B cell (primary cell): ENCODE data around the gene ERI3. TPM values are rescaled to one million over a fixed set of nuclear protein-coding genes. Genes with fewer than 3 reads are reported as not detected.

Experiments used
- ATAC-seq: fragments of 200-7000 bp; cut with Tn5 transposase; one replicate; pipeline ENCODE4 v1.10.0; 2021; ENCODE audit warnings: low read depth, mild to moderate bottlenecking, moderate number of reproducible peaks, moderate library complexity
- CTCF ChIA-PET: fragments of 350-600 bp; sonication (Branson Sonifier 250); formaldehyde crosslinking; loops from one replicate; lab custom pipeline; 2021; ENCODE audit warnings: antibody characterized with exemption, inconsistent platforms; lab: Charles Lee
- POLR2A ChIA-PET: fragments of 350-600 bp; sonication (Branson Sonifier 250); formaldehyde crosslinking; loops from one replicate; lab custom pipeline; 2021; ENCODE audit warnings: antibody characterized with exemption; lab: Charles Lee
- DNase-seq: peaks from one replicate; pipeline ENCODE4 v3.0.0; 2013
- H2AFZ ChIP-seq: 2 replicates; pipeline ENCODE4 v1.6.1; 2012; ENCODE audit warnings: mild to moderate bottlenecking, low read depth, low read length; ENCODE audit not compliant: insufficient read depth, poor library complexity, severe bottlenecking
- H3K27ac ChIP-seq, 2 donors: 1 replicate in 1 of 2; 2 replicates in 1 of 2; pipeline ENCODE4 v1.5.1; 2012 to 2013; ENCODE audit warnings: low read length in 2 of 2, mild to moderate bottlenecking in 2 of 2, moderate library complexity in 1 of 2
- H3K27me3 ChIP-seq, 4 experiments: fragments of 200-600 bp in 1 of 4; sonication (generic) in 1 of 4; replicated peaks in 1 of 4; 1 replicate in 2 of 4; 2 replicates in 2 of 4; pipeline versions ENCODE4 v1.6.1 to v1.7.0; 2013 to 2016; ENCODE audit warnings: low read length in 3 of 4, mild to moderate bottlenecking in 2 of 4, mixed read lengths in 1 of 4, moderate library complexity in 1 of 4; ENCODE audit not compliant: insufficient read depth in 4 of 4, control insufficient read depth in 3 of 4; ENCODE audit errors: control extremely low read depth in 1 of 4
- H3K36me3 ChIP-seq, 2 experiments: replicated peaks in 1 of 2; 1 replicate in 1 of 2; 2 replicates in 1 of 2; pipeline versions ENCODE4 v1.6.1 to v1.7.1; 2013; ENCODE audit warnings: low read length in 1 of 2; ENCODE audit not compliant: insufficient read depth in 2 of 2, control insufficient read depth in 1 of 2; ENCODE audit errors: control extremely low read depth in 1 of 2, extremely low read depth in 1 of 2
- H3K4me1 ChIP-seq, 2 donors: fragments of 200-600 bp in 1 of 2; sonication (generic) in 1 of 2; 1 replicate in 1 of 2; 2 replicates in 1 of 2; pipeline versions ENCODE4 v1.5.1 to v1.6.1; 2013 to 2017; ENCODE audit warnings: low read length in 2 of 2; ENCODE audit not compliant: control insufficient read depth in 2 of 2, insufficient read depth in 2 of 2
- H3K4me2 ChIP-seq: replicated peaks from 2 replicates; pipeline ENCODE3; 2012; ENCODE audit warnings: mild to moderate bottlenecking, low read depth, low read length; ENCODE audit not compliant: poor library complexity, severe bottlenecking
- H3K4me3 ChIP-seq, 5 experiments: fragments of 200-600 bp in 1 of 5; sonication (generic) in 1 of 5; 1 replicate in 3 of 5; 2 replicates in 2 of 5; pipeline versions ENCODE4 v1.5.1 to v1.7.0; 2011 to 2016; ENCODE audit warnings: low read length in 4 of 5, mild to moderate bottlenecking in 4 of 5, low read depth in 2 of 5, control low read depth in 1 of 5, moderate library complexity in 1 of 5; ENCODE audit not compliant: insufficient read depth in 1 of 5; ENCODE audit errors: control extremely low read depth in 1 of 5, extremely low read depth in 1 of 5
- H3K79me2 ChIP-seq: fragments of 200-600 bp; sonication (generic); one replicate; pipeline ENCODE4 v1.6.0; 2016; ENCODE audit warnings: low read length; ENCODE audit not compliant: control insufficient read depth, insufficient read depth
- H3K9ac ChIP-seq: fragments of 200-600 bp; sonication (generic); 2 replicates; pipeline ENCODE4 v1.6.1; 2017; ENCODE audit warnings: mild to moderate bottlenecking, low read length, moderate library complexity
- H3K9me3 ChIP-seq, 3 donors: one replicate each; pipeline versions ENCODE4 v1.6.1 to v1.7.1; 2013; ENCODE audit warnings: low read length in 2 of 3; ENCODE audit not compliant: control insufficient read depth in 2 of 3, insufficient read depth in 1 of 3; ENCODE audit errors: control extremely low read depth in 1 of 3
- H4K20me1 ChIP-seq: 2 replicates; pipeline ENCODE4 v1.6.0; 2012; ENCODE audit warnings: mild to moderate bottlenecking, low read length; ENCODE audit not compliant: insufficient read depth, control insufficient read depth, poor library complexity, severe bottlenecking
- H3K27ac Mint-ChIP-seq: one replicate; pipeline ENCODE4 v1.8.0; 2021; ENCODE audit warnings: mixed read lengths
- H3K27me3 Mint-ChIP-seq: one replicate; pipeline ENCODE4 v1.8.0; 2021; ENCODE audit warnings: mixed read lengths
- H3K4me1 Mint-ChIP-seq: one replicate; pipeline ENCODE4 v1.8.0; 2021; ENCODE audit warnings: mixed read lengths
- H3K4me3 Mint-ChIP-seq: one replicate; pipeline ENCODE4 v1.8.0; 2021; ENCODE audit warnings: mixed read lengths
- H3K9me3 Mint-ChIP-seq: one replicate; pipeline ENCODE4 v1.8.0; 2022; ENCODE audit warnings: mixed read lengths; ENCODE audit not compliant: insufficient read depth
- CTCF ChIP-seq: fragments of 200-600 bp; IDR thresholded peaks from one replicate; pipeline ENCODE4 v1.8.0; 2022; ENCODE audit warnings: antibody characterized with exemption, mild to moderate bottlenecking
- EZH2 ChIP-seq: IDR thresholded peaks from 2 replicates; pipeline ENCODE4 v1.6.1; 2012; ENCODE audit warnings: borderline replicate concordance, low read depth, mild to moderate bottlenecking, moderate library complexity, low read length; ENCODE audit not compliant: insufficient read depth, poor library complexity, severe bottlenecking
- WGBS: methylation state at CpG from one replicate; pipeline ENCODE4 v1.1.5; 2013; ENCODE audit warnings: missing lambda C conversion rate; ENCODE audit not compliant: insufficient coverage; 5-methylcytosine and 5-hydroxymethylcytosine counted together
- intact Hi-C: fragments of 100-400 bp; cut with micrococcal nuclease; formaldehyde crosslinking; loops from one replicate; pipeline ENCODE4 v1.10.0; 2022
- polyA plus RNA-seq: library from polyadenylated mRNA; depleted of rRNA; stranded (reverse); fragments of >200 nt; gene quantifications from 2 replicates; pipeline ENCODE4 v1.2.3, GENCODE V29; 2012
- total RNA-seq, 2 donors: library from RNA; stranded (reverse); fragments of 120-200 nt in 1 of 2; gene quantifications; 1 replicate in 1 of 2; 2 replicates in 1 of 2; pipeline versions ENCODE4 v1.2.3 to v1.2.4, GENCODE V29; 2013 to 2022

The ERI3 gene
- total and polyA plus RNA-seq, 2 donors (not counting 1 experiment from before 2014, with no cell fraction given), result 37.5 to 53.9 TPM

GRCh38 chr1:44251486-44251885 lies 103.6 kb downstream of the ERI3 start:
- no peaks in the 10 kb centered on the region for H3K9me3 ChIP-seq
- ChIA-PET POLR2A (no interaction called here), CTCF (no interaction called here)
- intact Hi-C loops, result no loop called here
- H3K4me3 ChIP-seq, result no peak overlapping the region
- Mint-ChIP-seq H3K27ac (no peak overlapping the region), H3K4me1 (no peaks in the 10 kb centered on the region), H3K9me3 (no peaks in the 10 kb centered on the region), H3K4me3 (no peak overlapping the region), H3K27me3 (no peaks in the 10 kb centered on the region)
- no peak for ATAC-seq
- DNase-seq, result no peak
- H3K9ac ChIP-seq, result no peak overlapping the region
- peaks cover 0 to 17% of the 10 kb centered on the region in 2 experiments for H3K36me3 ChIP-seq
- H3K4me1 ChIP-seq, result no peaks in the 10 kb centered on the region
- H3K4me2 ChIP-seq, result no peak overlapping the region
- TF ChIP-seq EZH2, result no peak
- TF ChIP-seq CTCF, result no peak
- no CpG with 5 or more reads among the region's 1 CpG for WGBS
- H2AFZ ChIP-seq, result no peak overlapping the region
- no peaks in the 10 kb centered on the region for H3K27me3 ChIP-seq
- no peak overlapping the region for H3K27ac ChIP-seq
- H4K20me1 ChIP-seq, result no peaks in the 10 kb centered on the region
- H3K79me2 ChIP-seq, result no peaks in the 10 kb centered on the region

GRCh38 chr1:44250068-44250781 lies 104.8 kb downstream of the ERI3 start:
- no peak overlapping the region for H3K4me3 Mint-ChIP-seq
- DNase-seq (no peak), ATAC-seq (no peak)
- no peaks in the 10 kb centered on the region for H3K79me2 ChIP-seq
- H3K4me2 ChIP-seq, result no peak overlapping the region
- peaks cover 0 to 21% of the 10 kb centered on the region in 2 experiments for H3K36me3 ChIP-seq
- CTCF ChIA-PET, result no interaction called here
- H3K27ac ChIP-seq, result no peak overlapping the region
- intact Hi-C loops, result no loop called here
- TF ChIP-seq CTCF (no peak), EZH2 (no peak)
- no peak overlapping the region for H2AFZ ChIP-seq
- no peaks in the 10 kb centered on the region for H3K27me3 ChIP-seq
- POLR2A ChIA-PET, result no interaction called here
- no peak overlapping the region for H3K27ac Mint-ChIP-seq
- H3K4me3 ChIP-seq, result no peak overlapping the region
- H3K9me3 ChIP-seq, result no peaks in the 10 kb centered on the region
- no peaks in the 10 kb centered on the region for H4K20me1 ChIP-seq
- H3K4me1 ChIP-seq, result no peaks in the 10 kb centered on the region
- H3K27me3 Mint-ChIP-seq, result no peaks in the 10 kb centered on the region
- H3K4me1 Mint-ChIP-seq, result no peaks in the 10 kb centered on the region
- no peak overlapping the region for H3K9ac ChIP-seq
- H3K9me3 Mint-ChIP-seq, result no peaks in the 10 kb centered on the region
- 96% methylated on average over 27 of the region's 33 CpGs for WGBS
